ENCODE results near the gene MAP3K3.

GRCh38 chr17:63649813-63650212 is 27.6 kb downstream of the MAP3K3 start:
- TF ChIP-seq GATA2 (IDR thresholded peaks at IDR 0.05; ENCODE audit: low read depth, low read length) (no peak), GATA3 (IDR thresholded peaks at IDR 0.05; ENCODE audit: low read depth, low read length) (no peak)

All from SH-SY5Y (cell line).